Activated CD8-positive, alpha-beta T cell treated with anti-CD3 and anti-CD28 coated beads for 36 hours (primary cell): ENCODE results near the gene MRPL4. TPM values are rescaled to one million over a fixed set of nuclear protein-coding genes. Genes with fewer than 3 reads are reported as not detected.
"Not testable (repeated sequence)": the region's sequence is repeated elsewhere in the genome, so short reads cannot be mapped to it uniquely, and the experiment has no call there.

Experiments
- ATAC-seq: fragments of 200-7000 bp; cut with Tn5 transposase; one replicate; pipeline ENCODE4 v1.10.0; 2021; ENCODE audit warnings: mild to moderate bottlenecking, moderate library complexity
- CTCF ChIA-PET: fragments of 350-600 bp; sonication (Branson Sonifier 250); formaldehyde crosslinking; loops from one replicate; lab custom pipeline; 2021; ENCODE audit warnings: antibody characterized with exemption; lab: Charles Lee
- POLR2A ChIA-PET: fragments of 350-600 bp; sonication (Branson Sonifier 250); formaldehyde crosslinking; loops from one replicate; lab custom pipeline; 2021; ENCODE audit warnings: antibody characterized with exemption; lab: Charles Lee
- DNase-seq: peaks from one replicate; pipeline ENCODE4 v3.0.0-alpha.2; 2020
- H3K27ac Mint-ChIP-seq: one replicate; pipeline ENCODE4 v1.8.0; 2021; ENCODE audit warnings: mild to moderate bottlenecking, mixed read lengths
- H3K27me3 Mint-ChIP-seq: one replicate; pipeline ENCODE4 v1.8.0; 2021; ENCODE audit warnings: mixed read lengths
- H3K36me3 Mint-ChIP-seq: one replicate; pipeline ENCODE4 v1.8.0; 2021; ENCODE audit warnings: low read depth, mixed read lengths
- H3K4me1 Mint-ChIP-seq: one replicate; pipeline ENCODE4 v1.8.0; 2021; ENCODE audit warnings: low read depth, mixed read lengths
- H3K4me3 Mint-ChIP-seq: one replicate; pipeline ENCODE4 v1.8.0; 2021; ENCODE audit warnings: mild to moderate bottlenecking, moderate library complexity, mixed read lengths
- H3K9me3 Mint-ChIP-seq: one replicate; pipeline ENCODE4 v1.8.0; 2021; ENCODE audit warnings: mixed read lengths
- intact Hi-C: fragments of 100-400 bp; cut with micrococcal nuclease; formaldehyde crosslinking; loops from one replicate; pipeline ENCODE4 v1.10.0; 2022
- total RNA-seq, 2 experiments: library from RNA; stranded (reverse); gene quantifications; one replicate each; pipeline ENCODE4 v1.2.3, GENCODE V29; 2021
- TF ChIP-seq, protein P1 (sequence below): fragments of 200-600 bp; IDR thresholded peaks from one replicate; pipeline ENCODE4 v1.8.0; 2022; ENCODE audit warnings: antibody characterized with exemption, mild to moderate bottlenecking

Gene MRPL4
- total RNA-seq, 2 experiments from 2014 or later = 151 to 153 TPM

DNA sequence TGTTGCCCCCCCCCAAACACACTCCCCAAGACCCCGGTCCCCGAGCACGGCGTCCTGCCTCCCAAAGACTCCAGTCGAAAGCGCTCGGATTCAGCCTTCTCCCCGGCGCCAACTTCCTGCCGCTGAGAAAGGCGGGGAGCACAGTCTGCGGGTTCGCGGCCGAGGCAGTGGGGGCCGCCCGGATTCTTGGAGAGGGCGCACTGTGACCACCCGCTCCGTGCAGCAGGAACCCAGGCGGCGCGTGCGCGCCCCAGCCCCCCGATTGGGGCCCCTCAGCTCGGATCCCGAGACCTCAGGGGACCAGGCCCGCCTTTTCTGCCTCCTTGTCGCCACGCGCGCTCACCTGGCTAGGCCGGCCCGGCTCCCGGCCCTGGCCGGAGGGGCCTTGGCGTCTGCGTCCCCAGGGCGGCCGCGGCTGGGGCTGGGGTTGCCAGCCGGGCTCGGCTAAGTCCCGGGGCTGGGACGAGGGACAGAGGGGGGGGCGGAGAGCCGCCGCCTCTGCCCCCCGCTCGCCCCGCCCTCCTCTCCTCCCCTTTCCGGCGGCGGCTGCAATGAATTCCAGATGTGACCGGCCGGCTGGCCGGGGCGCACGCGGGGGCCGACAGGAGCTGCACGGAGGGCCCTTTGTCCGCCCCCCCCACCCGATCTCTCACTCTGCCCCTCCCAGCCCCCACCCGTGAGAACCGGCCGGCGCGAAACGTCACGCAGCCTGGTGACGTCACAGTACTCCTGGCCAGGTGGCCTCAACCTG is 21.0 kb upstream of the MRPL4 start, which contains the start of gene S1PR2:
TSS of gene S1PR2 (minus strand) at position 471 of the 751 bp plus-strand sequence. CDS start 6,426 bp downstream, outside the sequence.
- CTCF ChIA-PET = interaction anchor here (0.9 to 3.8 kb wide), 5 partner anchors 18 to 158 kb away, joined by 3 to 23 read pairs (median 3); partner anchors contain the start of genes ICAM5 and MRPL4
- Mint-ChIP-seq H3K4me3 (peak within 1 kb of the TSS; percentile 82), H3K9me3 (no peaks in the 10 kb centered on the region), H3K36me3 (no peaks in the 10 kb centered on the region), H3K27ac (peak within 1 kb of the TSS; percentile 81), H3K4me1 (peaks cover 27% of the 10 kb centered on the region), H3K27me3 (no peaks in the 10 kb centered on the region)
- TF ChIP-seq, protein P1, sequence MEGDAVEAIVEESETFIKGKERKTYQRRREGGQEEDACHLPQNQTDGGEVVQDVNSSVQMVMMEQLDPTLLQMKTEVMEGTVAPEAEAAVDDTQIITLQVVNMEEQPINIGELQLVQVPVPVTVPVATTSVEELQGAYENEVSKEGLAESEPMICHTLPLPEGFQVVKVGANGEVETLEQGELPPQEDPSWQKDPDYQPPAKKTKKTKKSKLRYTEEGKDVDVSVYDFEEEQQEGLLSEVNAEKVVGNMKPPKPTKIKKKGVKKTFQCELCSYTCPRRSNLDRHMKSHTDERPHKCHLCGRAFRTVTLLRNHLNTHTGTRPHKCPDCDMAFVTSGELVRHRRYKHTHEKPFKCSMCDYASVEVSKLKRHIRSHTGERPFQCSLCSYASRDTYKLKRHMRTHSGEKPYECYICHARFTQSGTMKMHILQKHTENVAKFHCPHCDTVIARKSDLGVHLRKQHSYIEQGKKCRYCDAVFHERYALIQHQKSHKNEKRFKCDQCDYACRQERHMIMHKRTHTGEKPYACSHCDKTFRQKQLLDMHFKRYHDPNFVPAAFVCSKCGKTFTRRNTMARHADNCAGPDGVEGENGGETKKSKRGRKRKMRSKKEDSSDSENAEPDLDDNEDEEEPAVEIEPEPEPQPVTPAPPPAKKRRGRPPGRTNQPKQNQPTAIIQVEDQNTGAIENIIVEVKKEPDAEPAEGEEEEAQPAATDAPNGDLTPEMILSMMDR = no peak
- DNase-seq (peak; percentile 80), ATAC-seq (peak; percentile 55)
- POLR2A ChIA-PET = interaction anchor here (1.0 kb wide), 1 partner anchor 37 kb away, joined by 4 read pairs; the partner anchor contains the start of gene DNMT1
- intact Hi-C loops = no loop called here

DNA sequence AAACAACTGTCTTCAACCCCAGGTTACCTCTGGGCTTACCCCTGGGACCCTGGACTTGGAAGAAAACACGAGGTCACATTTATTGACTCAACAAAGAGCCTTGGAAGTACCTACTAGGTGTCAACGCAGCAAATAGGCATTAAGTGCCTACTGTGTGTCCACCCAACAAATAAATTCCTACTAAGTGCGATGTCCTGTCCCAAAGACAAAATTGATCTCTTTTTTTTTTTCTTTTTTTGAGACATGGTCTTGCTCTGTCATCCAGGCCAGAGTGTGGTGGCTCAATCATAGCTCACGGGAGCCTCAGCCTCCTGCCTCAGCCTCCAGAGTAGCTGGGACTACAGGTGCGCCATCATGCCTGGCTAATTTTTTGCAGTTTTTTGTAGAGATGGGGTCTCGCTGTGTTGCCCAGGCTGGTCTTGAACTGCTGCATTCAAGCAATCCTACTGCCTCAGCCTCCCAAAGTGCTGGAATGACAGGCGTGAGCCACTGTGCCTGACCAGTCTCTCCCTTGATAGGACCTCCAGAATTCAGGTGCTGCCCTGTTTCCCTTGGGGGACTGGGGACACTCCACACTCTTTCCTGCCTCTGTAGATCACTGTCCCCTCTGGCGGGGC is 20.3 kb upstream of the MRPL4 start:
- TF ChIP-seq, protein P1 = no peak
- DNase-seq (no peak), ATAC-seq (no peak)
- Mint-ChIP-seq H3K36me3 (no peaks in the 10 kb centered on the region), H3K4me3 (peak overlapping the region; percentile 82), H3K27ac (peak overlapping the region; percentile 67), H3K4me1 (peaks cover 32% of the 10 kb centered on the region), H3K9me3 (no peaks in the 10 kb centered on the region), H3K27me3 (no peaks in the 10 kb centered on the region)
- ChIA-PET POLR2A (interaction anchor here (1.0 kb wide), 1 partner anchor 38 kb away, joined by 4 read pairs; the partner anchor contains the start of gene DNMT1), CTCF (interaction anchor here (0.8 to 2.2 kb wide), 3 partner anchors 18 to 190 kb away, joined by 3 to 13 read pairs (median 3); partner anchors contain the start of gene ICAM5)
- intact Hi-C loops = no loop called here

DNA sequence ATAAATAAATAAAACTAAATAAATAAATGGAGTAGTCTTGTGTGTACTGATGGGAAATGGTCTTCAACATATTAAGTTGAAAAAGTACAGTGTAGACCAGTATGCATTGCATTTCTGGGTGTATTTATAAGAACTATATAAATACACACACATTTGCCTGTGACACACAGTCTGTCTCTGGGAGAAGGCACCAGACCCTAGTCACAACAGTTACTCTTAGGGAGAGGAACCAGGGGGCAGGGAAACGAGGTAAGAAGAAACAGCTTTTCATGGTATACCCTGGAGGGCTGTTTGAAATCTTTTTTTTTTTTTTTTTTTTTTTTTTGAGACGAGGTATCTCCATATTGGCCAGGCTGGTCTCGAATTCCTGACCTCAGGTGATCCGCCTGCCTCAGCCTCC is 18.1 kb upstream of the MRPL4 start:
- ChIA-PET CTCF (no interaction called here), POLR2A (interaction anchor here (0.6 to 1.6 kb wide), 4 partner anchors 18 to 127 kb away, joined by 3 to 5 read pairs (median 4); partner anchors contain the start of genes DNMT1, MRPL4 and PPAN)
- intact Hi-C loops = no loop called here
- Mint-ChIP-seq H3K27me3 (no peaks in the 10 kb centered on the region), H3K4me1 (peaks cover 30% of the 10 kb centered on the region), H3K36me3 (no peaks in the 10 kb centered on the region), H3K9me3 (no peaks in the 10 kb centered on the region), H3K27ac (no peak overlapping the region), H3K4me3 (no peak overlapping the region)
- no peak for DNase-seq
- ATAC-seq = no peak
- TF ChIP-seq, protein P1 = no peak

DNA sequence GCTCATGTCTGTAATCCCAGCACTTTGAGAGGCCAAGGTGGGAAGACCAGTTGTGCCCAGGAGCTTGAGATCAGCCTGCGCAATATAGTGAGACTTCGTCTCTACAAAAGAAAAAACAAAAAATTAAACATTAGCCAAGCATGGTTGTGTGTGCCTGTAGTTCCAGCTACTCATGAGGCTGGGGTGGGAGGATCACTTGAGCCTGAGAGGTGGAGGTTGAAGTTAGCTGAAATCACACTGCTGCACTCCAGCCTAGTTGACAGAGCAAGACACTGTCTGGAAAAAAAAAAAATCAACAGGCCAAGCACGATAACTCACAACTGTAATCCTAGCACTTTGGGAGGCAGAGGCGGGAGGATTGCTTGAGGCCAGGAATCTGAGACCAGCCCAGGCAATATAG is 17.0 kb upstream of the MRPL4 start:
- Mint-ChIP-seq H3K4me3 (peak overlapping the region; percentile 81), H3K36me3 (no peaks in the 10 kb centered on the region), H3K9me3 (no peaks in the 10 kb centered on the region), H3K27me3 (no peaks in the 10 kb centered on the region), H3K4me1 (peaks cover 27% of the 10 kb centered on the region), H3K27ac (peak overlapping the region; percentile 96)
- TF ChIP-seq, protein P1 = no peak
- intact Hi-C loops = no loop called here
- ChIA-PET POLR2A (interaction anchor here (1.2 to 1.6 kb wide), 2 partner anchors 17 to 25 kb away, joined by 3 to 4 read pairs; partner anchors contain the start of gene MRPL4), CTCF (no interaction called here)
- DNase-seq = no peak
- ATAC-seq = no peak

DNA sequence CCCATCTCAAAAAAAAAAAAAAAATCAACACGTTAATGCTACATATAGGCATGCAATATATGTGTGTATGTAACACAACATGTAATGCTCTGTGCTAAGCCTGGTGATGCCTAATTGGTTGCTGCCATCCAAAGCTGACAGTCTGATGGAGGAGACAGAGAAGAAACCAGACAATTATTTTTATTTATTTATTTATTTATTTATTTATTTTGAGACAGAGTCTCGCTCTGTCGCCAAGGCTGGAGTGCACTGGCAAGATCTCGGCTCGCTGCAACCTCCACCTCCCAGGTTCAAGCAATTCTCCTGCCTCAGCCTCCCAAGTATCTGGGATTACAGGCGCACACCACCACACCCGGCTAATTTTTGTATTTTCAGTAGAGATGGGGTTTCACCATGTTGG is 16.6 kb upstream of the MRPL4 start:
- CTCF ChIA-PET = interaction anchor here (0.8 to 1.9 kb wide), 5 partner anchors 15 to 208 kb away, joined by 3 to 18 read pairs (median 4); no protein-coding TSS in a partner anchor
- intact Hi-C loops, H3K9me3 Mint-ChIP-seq, DNase-seq, ATAC-seq, H3K27me3 Mint-ChIP-seq, H3K36me3 Mint-ChIP-seq: not testable (repeated sequence)
- Mint-ChIP-seq H3K27ac (peak overlapping the region; percentile 96), H3K4me3 (peak overlapping the region; percentile 81), H3K4me1 (peaks cover 25% of the 10 kb centered on the region)
- POLR2A ChIA-PET = interaction anchor here (0.8 to 1.7 kb wide), 13 partner anchors 9 to 52 kb away, joined by 3 to 9 read pairs (median 5); partner anchors contain the start of genes DNMT1 and MRPL4
